ENCODE results near the gene POU2F3. TPM values are rescaled to one million over a fixed set of nuclear protein-coding genes. Genes with fewer than 3 reads are reported as not detected.

The POU2F3 gene
- total RNA-seq, 4 donors from 2014 or later: 0.27 to 0.46 TPM; not detected in 2

- no peak overlapping the region for H3K4me3 ChIP-seq
- H3K27me3 ChIP-seq: peaks cover 21% of the 10 kb centered on the region
- H3K4me1 ChIP-seq: peaks cover 0 to 45% (median 16%) of the 10 kb centered on the region in 3 donors
- ATAC-seq: no peak
- TF ChIP-seq POLR2A (IDR thresholded peaks at IDR 0.05): no peak
- peak in 2 of 4 experiments; percentile 3 to 29 for TF ChIP-seq CTCF (IDR thresholded peaks at IDR 0.05)
- peaks cover 0 to 21% of the 10 kb centered on the region in 2 donors for H3K36me3 ChIP-seq
- H3K27ac ChIP-seq: peak overlapping the region in 3 of 4 donors; percentile 4 to 48 (median 12)
- no peaks in the 10 kb centered on the region for H3K9me3 ChIP-seq
- no CpG with 5 or more reads among the region's 16 CpGs for WGBS, 2 donors (ENCODE audit: low coverage in 1 of 2)
Observed at GRCh38 chr11:120228794-120229384, 11.1 kb upstream of the POU2F3 start.

- ATAC-seq: no peak
- Histone ChIP-seq H3K9me3 (no peaks in the 10 kb centered on the region), H3K36me3 (peaks cover 0 to 21% of the 10 kb centered on the region in 2 donors), H3K27ac (peak overlapping the region in 2 of 4 donors; percentile 4 to 48), H3K4me3 (no peak overlapping the region), H3K4me1 (peaks cover 0 to 37% (median 8%) of the 10 kb centered on the region in 3 donors), H3K27me3 (peaks cover 29% of the 10 kb centered on the region)
- TF ChIP-seq EP300 (IDR thresholded peaks at IDR 0.05): no peak
- peak in 3 of 4 experiments; percentile 62 to 74 (median 66) for TF ChIP-seq CTCF (IDR thresholded peaks at IDR 0.05)
- WGBS, 2 donors (ENCODE audit: low coverage in 1 of 2): 20 to 50% methylated on average over 2 to 9 of the region's 17 CpGs
Observed at GRCh38 chr11:120229451-120230424, 10.2 kb upstream of the POU2F3 start.

- H3K9me3 ChIP-seq: no peaks in the 10 kb centered on the region
- no peak for TF ChIP-seq POLR2AphosphoS5 (IDR thresholded peaks at IDR 0.05)
- TF ChIP-seq EP300 (IDR thresholded peaks at IDR 0.05): no peak
- no peak for TF ChIP-seq CTCF (IDR thresholded peaks at IDR 0.05)
- TF ChIP-seq POLR2A (IDR thresholded peaks at IDR 0.05): no peak
Observed at GRCh38 chr11:120230433-120231071, 9.4 kb upstream of the POU2F3 start.

GRCh38 chr11:120231963-120232362, 8.0 kb upstream of the POU2F3 start:
- Histone ChIP-seq H3K4me1 (peaks cover 0 to 14% (median 0%) of the 10 kb centered on the region in 3 donors), H3K9me3 (no peaks in the 10 kb centered on the region), H3K36me3 (peaks cover 0 to 18% of the 10 kb centered on the region in 2 donors), H3K27me3 (peaks cover 32% of the 10 kb centered on the region), H3K27ac (no peak overlapping the region), H3K4me3 (no peak overlapping the region)
- TF ChIP-seq CTCF (IDR thresholded peaks at IDR 0.05) (no peak), EP300 (IDR thresholded peaks at IDR 0.05) (no peak), POLR2AphosphoS5 (IDR thresholded peaks at IDR 0.05) (no peak), POLR2A (IDR thresholded peaks at IDR 0.05) (no peak)
- no peak for ATAC-seq
- 40% methylated on average over 1 of the region's 4 CpGs; no CpG with 5 or more reads in 1 of the 2 donors for WGBS, 2 donors (ENCODE audit: low coverage in 1 of 2)

More at GRCh38 chr11:120230433-120231071, 9.4 kb upstream of the POU2F3 start:
- ATAC-seq: no peak
- 76 to 97% methylated on average over 3 to 4 of the region's 5 CpGs for WGBS, 2 donors (ENCODE audit: low coverage in 1 of 2)
- Histone ChIP-seq H3K4me1 (peaks cover 0 to 29% (median 1%) of the 10 kb centered on the region in 3 donors), H3K27me3 (peaks cover 32% of the 10 kb centered on the region), H3K27ac (no peak overlapping the region), H3K36me3 (peaks cover 0 to 21% of the 10 kb centered on the region in 2 donors), H3K4me3 (no peak overlapping the region)
